Hepatocyte (in vitro differentiated cells): Measurements from ENCODE around the gene GNL2.

ENCODE experiments used
- EZH2 ChIP-seq: fragments of 200-600 bp; sonication (generic); IDR thresholded peaks from 2 replicates; pipeline ENCODE4 v1.6.1; 2016; ENCODE audit warnings: antibody characterized with exemption, mild to moderate bottlenecking, borderline replicate concordance
- EZH2phosphoT487 ChIP-seq: fragments of 200-600 bp; sonication (generic); IDR thresholded peaks from one replicate; pipeline ENCODE4 v1.6.1; 2018; ENCODE audit warnings: antibody characterized with exemption, mild to moderate bottlenecking, low read depth, moderate library complexity; ENCODE audit not compliant: unreplicated experiment, severe bottlenecking
- TF ChIP-seq, protein P1 (sequence below): fragments of 200-600 bp; sonication (generic); IDR thresholded peaks from 2 replicates; pipeline ENCODE4 v1.5.1; 2016; ENCODE audit warnings: antibody characterized with exemption, mild to moderate bottlenecking; ENCODE audit not compliant: poor library complexity

DNA sequence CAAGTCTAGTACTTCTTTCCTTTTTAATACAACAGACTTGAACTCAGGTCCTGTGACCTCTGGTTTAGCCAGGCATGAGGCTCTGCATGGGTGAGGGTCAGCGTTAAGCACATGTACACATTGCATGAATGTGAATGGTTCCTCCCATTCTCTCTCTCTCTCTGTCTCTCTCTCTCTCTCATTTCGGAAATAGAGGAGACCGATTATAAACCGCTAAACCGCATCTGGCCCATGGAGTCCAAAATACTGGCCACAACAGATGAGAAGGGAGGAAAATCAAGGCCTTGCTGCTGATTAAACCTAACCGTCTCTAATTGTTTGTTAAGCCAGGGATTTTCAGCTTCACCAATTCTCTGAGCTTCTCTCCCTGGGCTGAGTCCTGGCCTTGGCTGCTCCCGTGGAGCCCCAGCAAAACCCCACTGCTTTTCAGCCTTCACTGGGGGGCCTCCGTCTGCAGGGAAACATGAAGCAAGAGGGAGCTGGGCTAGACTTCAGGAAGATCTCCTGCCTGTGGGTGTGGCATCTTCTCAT, 32.4 kb upstream of the GNL2 start:
- no peak for TF ChIP-seq EZH2phosphoT487
- TF ChIP-seq, protein P1, sequence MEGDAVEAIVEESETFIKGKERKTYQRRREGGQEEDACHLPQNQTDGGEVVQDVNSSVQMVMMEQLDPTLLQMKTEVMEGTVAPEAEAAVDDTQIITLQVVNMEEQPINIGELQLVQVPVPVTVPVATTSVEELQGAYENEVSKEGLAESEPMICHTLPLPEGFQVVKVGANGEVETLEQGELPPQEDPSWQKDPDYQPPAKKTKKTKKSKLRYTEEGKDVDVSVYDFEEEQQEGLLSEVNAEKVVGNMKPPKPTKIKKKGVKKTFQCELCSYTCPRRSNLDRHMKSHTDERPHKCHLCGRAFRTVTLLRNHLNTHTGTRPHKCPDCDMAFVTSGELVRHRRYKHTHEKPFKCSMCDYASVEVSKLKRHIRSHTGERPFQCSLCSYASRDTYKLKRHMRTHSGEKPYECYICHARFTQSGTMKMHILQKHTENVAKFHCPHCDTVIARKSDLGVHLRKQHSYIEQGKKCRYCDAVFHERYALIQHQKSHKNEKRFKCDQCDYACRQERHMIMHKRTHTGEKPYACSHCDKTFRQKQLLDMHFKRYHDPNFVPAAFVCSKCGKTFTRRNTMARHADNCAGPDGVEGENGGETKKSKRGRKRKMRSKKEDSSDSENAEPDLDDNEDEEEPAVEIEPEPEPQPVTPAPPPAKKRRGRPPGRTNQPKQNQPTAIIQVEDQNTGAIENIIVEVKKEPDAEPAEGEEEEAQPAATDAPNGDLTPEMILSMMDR = no peak
- TF ChIP-seq EZH2 = no peak
